Lower lobe of right lung (tissue), 2 donors: ENCODE data around the gene HYAL4. TPM values are rescaled to one million over a fixed set of nuclear protein-coding genes. Genes with fewer than 3 reads are reported as not detected.

ENCODE experiments used
- ATAC-seq, 2 donors: fragments of 200-7000 bp; cut with Tn5 transposase; one replicate each; pipeline ENCODE4 v1.9.1; 2020 to 2022; ENCODE audit warnings: mild to moderate bottlenecking in 2 of 2, moderate library complexity in 2 of 2
- DNase-seq: peaks from one replicate; pipeline ENCODE4 v3.0.0-alpha.2; 2020
- H3K27ac ChIP-seq: fragments of 200-600 bp; one replicate; pipeline ENCODE4 v1.8.0; 2022
- H3K27me3 ChIP-seq: fragments of 200-600 bp; one replicate; pipeline ENCODE4 v1.8.0; 2022; ENCODE audit warnings: low read depth
- H3K36me3 ChIP-seq: fragments of 200-600 bp; one replicate; pipeline ENCODE4 v1.8.0; 2022; ENCODE audit warnings: mild to moderate bottlenecking
- H3K4me1 ChIP-seq: fragments of 200-600 bp; one replicate; pipeline ENCODE4 v1.8.0; 2022
- H3K4me3 ChIP-seq: fragments of 200-600 bp; one replicate; pipeline ENCODE4 v1.8.0; 2022; ENCODE audit warnings: mild to moderate bottlenecking
- H3K9me3 ChIP-seq: fragments of 200-600 bp; one replicate; pipeline ENCODE4 v1.8.0; 2022
- CTCF ChIP-seq: fragments of 200-600 bp; IDR thresholded peaks from one replicate; pipeline ENCODE4 v1.8.0; 2022; ENCODE audit warnings: antibody characterized with exemption, mild to moderate bottlenecking
- intact Hi-C: fragments of 100-400 bp; cut with DNase I; formaldehyde crosslinking; loops from one replicate; pipeline ENCODE4 v1.11.0; 2022
- long read RNA-seq: library from polyadenylated mRNA; unstranded; transcript quantifications from one replicate; pipeline ENCODE4 v2.0.0, GENCODE V29; 2021
- total RNA-seq: library from RNA; stranded (reverse); fragmentation: NEBNext Ultra II Directional; extraction: Animal tissue kit (Norgen Biotek cat#: 25700); gene quantifications from one replicate; pipeline ENCODE4 v1.2.1, GENCODE V29; 2021
- donor health status: DM: no; HTN: yes; CAD: no; lungs with severe emphysema.

The HYAL4 gene, protein sequence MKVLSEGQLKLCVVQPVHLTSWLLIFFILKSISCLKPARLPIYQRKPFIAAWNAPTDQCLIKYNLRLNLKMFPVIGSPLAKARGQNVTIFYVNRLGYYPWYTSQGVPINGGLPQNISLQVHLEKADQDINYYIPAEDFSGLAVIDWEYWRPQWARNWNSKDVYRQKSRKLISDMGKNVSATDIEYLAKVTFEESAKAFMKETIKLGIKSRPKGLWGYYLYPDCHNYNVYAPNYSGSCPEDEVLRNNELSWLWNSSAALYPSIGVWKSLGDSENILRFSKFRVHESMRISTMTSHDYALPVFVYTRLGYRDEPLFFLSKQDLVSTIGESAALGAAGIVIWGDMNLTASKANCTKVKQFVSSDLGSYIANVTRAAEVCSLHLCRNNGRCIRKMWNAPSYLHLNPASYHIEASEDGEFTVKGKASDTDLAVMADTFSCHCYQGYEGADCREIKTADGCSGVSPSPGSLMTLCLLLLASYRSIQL
- not detected for total RNA-seq
- long read RNA-seq = 0 reads

DNA sequence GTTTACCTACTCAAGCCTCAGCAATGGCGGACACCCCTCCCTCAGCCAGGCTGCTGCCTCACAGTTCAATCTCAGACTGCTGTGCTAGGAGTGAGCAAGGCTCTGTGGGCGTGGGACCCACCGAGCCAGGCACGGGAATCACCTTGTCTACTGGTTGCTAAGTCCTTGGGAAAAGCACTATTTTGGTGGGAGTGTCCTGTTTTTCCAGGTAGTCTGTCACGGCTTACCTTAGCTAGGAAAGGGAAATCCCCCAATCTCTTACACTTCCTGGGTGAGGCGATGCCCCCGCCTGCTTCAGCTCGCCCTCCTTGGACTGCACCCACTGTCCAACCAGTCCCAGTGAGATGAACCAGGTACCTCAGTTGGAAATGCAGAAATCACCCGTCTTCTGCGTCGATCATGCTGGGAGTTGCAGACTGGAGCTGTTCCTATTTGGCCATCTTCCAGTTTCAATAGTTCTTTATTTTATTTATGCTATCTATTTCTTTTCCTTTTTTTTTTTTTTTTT, at the start of gene HYAL4:
Gene HYAL4 (plus strand): TSS at position 458 of the 508 bp plus-strand sequence. CDS start 23,105 bp downstream, outside the sequence.
- no peaks in the 10 kb centered on the region for H3K27me3 ChIP-seq
- no peak within 1 kb of the TSS for H3K27ac ChIP-seq
- DNase-seq = no peak
- ATAC-seq = no peak
- no peaks in the 10 kb centered on the region for H3K9me3 ChIP-seq
- no peak for TF ChIP-seq CTCF
- no peaks in the 10 kb centered on the region for H3K36me3 ChIP-seq
- no peaks in the 10 kb centered on the region for H3K4me1 ChIP-seq
- intact Hi-C loops = no loop called here
- H3K4me3 ChIP-seq = no peak within 1 kb of the TSS

DNA sequence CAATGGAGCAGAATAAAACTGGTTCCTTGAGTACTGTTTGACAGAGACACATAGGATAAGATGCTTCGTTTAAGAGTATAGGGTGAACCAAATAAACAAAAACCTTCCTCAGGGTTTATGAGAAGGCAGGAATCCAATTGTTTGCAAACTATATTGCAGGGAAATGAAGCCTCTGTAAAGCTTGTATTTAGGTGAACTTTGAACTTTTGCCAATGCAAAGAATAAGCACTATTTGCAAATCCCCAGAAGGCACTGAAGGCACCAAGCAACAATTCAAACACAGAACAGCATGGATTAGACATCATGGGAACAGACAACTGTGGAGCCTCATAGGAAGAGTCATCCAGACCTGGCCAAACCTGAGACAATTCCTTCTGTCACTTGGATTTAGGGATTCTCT, 49.1 kb upstream of the HYAL4 start:
- TF ChIP-seq CTCF = no peak
- H3K4me3 ChIP-seq = no peak overlapping the region
- DNase-seq = no peak
- no peaks in the 10 kb centered on the region for H3K9me3 ChIP-seq
- H3K27ac ChIP-seq = no peak overlapping the region
- intact Hi-C loops = no loop called here
- no peaks in the 10 kb centered on the region for H3K27me3 ChIP-seq
- H3K4me1 ChIP-seq = peaks cover 7% of the 10 kb centered on the region
- no peaks in the 10 kb centered on the region for H3K36me3 ChIP-seq
- no peak for ATAC-seq

- no peak overlapping the region for H3K27ac ChIP-seq
- TF ChIP-seq CTCF = no peak
- DNase-seq = no peak
- no peaks in the 10 kb centered on the region for H3K9me3 ChIP-seq
- H3K36me3 ChIP-seq = no peaks in the 10 kb centered on the region
- no peaks in the 10 kb centered on the region for H3K27me3 ChIP-seq
- H3K4me3 ChIP-seq = no peak overlapping the region
- H3K4me1 ChIP-seq = peaks cover 7% of the 10 kb centered on the region
- intact Hi-C loops = no loop called here
- no peak for ATAC-seq
Measured at GRCh38 chr7:123796568-123796967, 48.4 kb upstream of the HYAL4 start.

GRCh38 chr7:123797673-123798531, 47.1 kb upstream of the HYAL4 start:
- H3K4me3 ChIP-seq = peak overlapping the region; percentile 20
- DNase-seq (no peak), ATAC-seq (peak; percentile 97 to 99)
- no peaks in the 10 kb centered on the region for H3K9me3 ChIP-seq
- H3K4me1 ChIP-seq = peaks cover 7% of the 10 kb centered on the region
- H3K27me3 ChIP-seq = no peaks in the 10 kb centered on the region
- intact Hi-C loops = no loop called here
- peak overlapping the region; percentile 42 for H3K27ac ChIP-seq
- no peaks in the 10 kb centered on the region for H3K36me3 ChIP-seq
- TF ChIP-seq CTCF = peak; percentile 54

DNA sequence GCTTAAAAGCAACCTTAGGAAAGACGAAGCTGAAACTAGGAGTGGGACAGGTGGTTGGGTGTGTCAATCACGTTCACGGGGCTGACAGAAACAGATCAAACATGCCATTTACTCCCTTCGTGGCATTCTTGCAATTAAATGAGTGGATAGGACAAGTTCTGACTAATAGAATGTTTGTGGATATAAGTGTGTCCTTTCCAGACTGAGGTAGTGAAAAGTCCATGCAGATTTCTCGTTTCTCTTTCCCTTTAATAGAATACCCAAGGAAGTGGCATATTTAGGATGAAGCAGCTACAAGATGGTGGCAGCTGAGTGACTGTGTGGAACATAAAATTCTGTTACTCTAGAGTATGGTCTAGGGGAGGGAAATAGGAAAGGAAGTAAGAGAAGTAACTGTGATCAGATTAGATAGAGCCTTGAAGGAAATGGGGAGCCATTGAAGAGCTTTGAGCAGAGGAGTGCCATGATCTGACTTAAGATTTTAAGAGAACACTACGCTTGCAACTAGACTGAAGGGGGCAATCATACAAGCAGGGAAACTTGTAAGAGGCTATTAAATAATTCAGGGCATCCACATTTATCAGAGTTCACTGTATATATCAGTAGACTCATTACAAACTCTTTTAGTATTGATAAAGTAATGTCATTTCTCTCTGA, 46.3 kb upstream of the HYAL4 start:
- intact Hi-C loops = no loop called here
- TF ChIP-seq CTCF = no peak
- H3K9me3 ChIP-seq = no peaks in the 10 kb centered on the region
- H3K4me3 ChIP-seq = peak overlapping the region; percentile 20
- DNase-seq (no peak), ATAC-seq (peak; percentile 71 to 72)
- peak overlapping the region; percentile 42 for H3K27ac ChIP-seq
- H3K27me3 ChIP-seq = no peaks in the 10 kb centered on the region
- H3K4me1 ChIP-seq = peaks cover 7% of the 10 kb centered on the region
- H3K36me3 ChIP-seq = no peaks in the 10 kb centered on the region
